Measurements from ENCODE around the gene PPM1B. TPM values are rescaled to one million over a fixed set of nuclear protein-coding genes. Genes with fewer than 3 reads are reported as not detected.
A peak's percentile ranks its signal among the peaks of the same experiment; 100 is the strongest.
"Not testable (repeated sequence)": the region's sequence is repeated elsewhere in the genome, so short reads cannot be mapped to it uniquely, and the experiment has no call there.

Gene PPM1B
- total RNA-seq (2014; rRNA removed; shearing (Covaris generic)): 20.7 and 23.0 TPM in 2 replicates

GRCh38 chr2:44168681-44169154, at the start of gene PPM1B:
Gene PPM1B, plus strand, starts transcription at chr2:44168875. Its CDS starts 32,325 bp downstream, at chr2:44201200.
- DNase-seq (ENCODE audit: low read depth): peak; percentile 99

- DNase-seq (ENCODE audit: low read depth): no peak
These were observed 48.8 kb upstream of the PPM1B start for GRCh38 chr2:44119878-44120277.

DNA sequence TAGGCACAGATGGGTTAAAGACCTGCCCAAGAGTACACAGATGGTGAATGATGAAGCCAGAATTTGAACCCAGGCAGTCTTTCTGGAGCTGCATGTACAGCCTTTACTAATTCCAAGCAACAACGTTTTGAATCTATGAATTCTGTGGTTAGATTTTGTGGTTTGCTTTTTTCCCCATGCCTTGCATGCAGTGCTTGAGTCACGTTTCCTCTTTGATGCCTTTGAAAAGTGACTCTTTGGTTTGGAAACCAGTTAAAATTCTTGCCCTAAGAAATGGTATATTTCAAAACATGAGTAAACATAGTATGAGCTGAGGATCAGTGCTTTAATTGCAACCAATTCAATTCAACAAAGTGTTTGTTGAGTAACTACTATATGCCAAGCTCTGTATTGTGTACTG, 48.2 kb upstream of the PPM1B start:
- DNase-seq (ENCODE audit: low read depth): peak; percentile 63

DNA sequence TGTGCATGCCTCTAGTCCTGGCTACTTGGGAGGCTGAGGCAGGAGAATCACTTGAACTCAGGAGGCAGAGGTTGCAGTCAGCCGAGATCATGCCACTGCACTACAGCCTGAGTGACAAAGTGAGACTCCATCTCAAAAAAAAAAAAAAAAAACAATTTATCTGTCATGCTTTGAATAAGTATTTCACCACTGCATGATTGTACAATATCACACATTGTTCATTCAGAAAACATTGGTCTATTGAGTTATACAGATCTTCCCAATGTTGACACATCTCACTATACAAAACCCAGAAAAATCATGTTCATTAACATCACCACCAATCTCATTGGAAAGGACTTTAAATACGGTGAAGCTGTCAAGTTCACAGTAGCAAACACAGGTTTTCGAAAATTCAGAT, 46.8 kb upstream of the PPM1B start:
- DNase-seq (ENCODE audit: low read depth): no peak

- no peak for DNase-seq (ENCODE audit: low read depth)
These were observed 44.2 kb upstream of the PPM1B start for GRCh38 chr2:44124500-44124899.

DNA sequence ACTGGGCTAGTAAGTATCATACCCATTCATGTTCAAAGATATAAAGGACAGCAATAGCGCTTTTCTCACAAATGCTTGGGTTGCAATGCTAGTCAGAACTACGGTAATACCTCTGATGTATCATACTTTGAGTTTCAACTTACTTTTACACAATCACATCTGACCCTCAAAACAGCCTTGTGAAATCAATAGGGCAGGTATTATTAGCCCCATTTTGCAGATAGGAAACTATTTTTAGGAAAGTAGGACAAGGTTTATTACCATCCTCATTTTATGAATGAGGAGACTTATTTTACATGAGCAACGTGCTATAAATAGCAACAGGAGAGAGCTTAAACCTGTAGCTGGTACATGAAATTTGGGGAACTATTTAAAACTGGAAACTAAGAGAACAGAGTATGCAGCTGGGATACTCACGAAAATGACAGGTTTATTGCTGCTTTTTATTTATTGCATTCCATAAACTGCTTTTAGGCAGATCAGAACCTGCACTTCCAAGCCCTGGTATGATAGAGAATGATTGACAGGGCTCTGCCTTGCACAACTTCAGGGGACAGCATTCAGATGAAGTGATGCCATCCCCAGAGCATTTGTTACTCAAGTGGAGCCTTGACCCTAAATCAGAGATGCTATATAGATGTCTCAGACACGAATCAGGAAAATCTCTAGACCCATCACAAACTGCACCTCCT, 42.4 kb upstream of the PPM1B start:
- DNase-seq (ENCODE audit: low read depth): no peak

GRCh38 chr2:44130441-44130840, 38.2 kb upstream of the PPM1B start:
- no peak for DNase-seq (ENCODE audit: low read depth)

DNA sequence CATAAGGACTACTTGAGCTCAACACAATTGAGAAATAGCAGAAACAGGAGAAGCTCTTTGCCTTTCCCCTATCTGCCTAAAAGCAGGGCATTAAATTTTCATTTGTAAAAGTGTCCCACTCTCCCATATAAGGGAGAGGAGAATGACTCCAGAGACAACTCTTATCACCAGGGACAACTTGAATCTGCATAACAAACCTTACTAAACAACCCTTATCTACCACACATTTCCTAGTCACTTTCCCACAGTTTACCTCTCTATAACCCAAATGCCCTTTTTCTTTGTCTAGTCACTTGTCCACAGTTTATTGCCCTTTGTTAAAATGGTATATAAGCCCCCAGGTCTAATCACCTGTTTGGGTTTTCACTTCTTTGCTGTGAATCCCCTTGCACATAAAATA, 37.5 kb upstream of the PPM1B start:
- no peak for DNase-seq (ENCODE audit: low read depth)

DNA sequence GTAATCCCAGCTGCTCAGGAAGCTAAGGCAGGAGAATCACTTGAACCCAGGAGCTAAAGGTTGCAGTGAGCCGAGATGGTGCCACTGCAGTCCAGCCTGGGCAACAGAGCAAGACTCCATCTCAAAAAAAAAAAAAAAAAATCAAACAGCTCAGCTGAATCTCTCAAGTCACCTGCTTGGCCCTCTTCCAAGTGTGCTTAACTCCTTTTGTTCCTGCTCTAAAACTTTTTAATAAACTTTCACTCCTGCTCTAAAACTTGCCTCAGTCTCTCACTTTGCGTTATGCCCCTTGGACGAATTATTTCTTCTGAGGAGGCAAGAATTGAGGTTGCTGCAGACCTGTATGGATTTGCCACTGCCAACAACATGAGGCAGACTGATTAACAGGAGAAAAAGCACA, 35.1 kb upstream of the PPM1B start:
- DNase-seq (ENCODE audit: low read depth): not testable (repeated sequence)

GRCh38 chr2:44134848-44135247, 33.8 kb upstream of the PPM1B start:
- no peak for DNase-seq (ENCODE audit: low read depth)

- no peak for DNase-seq (ENCODE audit: low read depth)
These were observed 33.4 kb upstream of the PPM1B start for GRCh38 chr2:44135296-44135695.

GRCh38 chr2:44135771-44136170, 32.9 kb upstream of the PPM1B start:
- no peak for DNase-seq (ENCODE audit: low read depth)

- peak; percentile 35 for DNase-seq (ENCODE audit: low read depth)
These were observed 32.4 kb upstream of the PPM1B start for GRCh38 chr2:44136252-44136651.

GRCh38 chr2:44137048-44137447, 31.6 kb upstream of the PPM1B start:
- DNase-seq (ENCODE audit: low read depth): no peak

DNA sequence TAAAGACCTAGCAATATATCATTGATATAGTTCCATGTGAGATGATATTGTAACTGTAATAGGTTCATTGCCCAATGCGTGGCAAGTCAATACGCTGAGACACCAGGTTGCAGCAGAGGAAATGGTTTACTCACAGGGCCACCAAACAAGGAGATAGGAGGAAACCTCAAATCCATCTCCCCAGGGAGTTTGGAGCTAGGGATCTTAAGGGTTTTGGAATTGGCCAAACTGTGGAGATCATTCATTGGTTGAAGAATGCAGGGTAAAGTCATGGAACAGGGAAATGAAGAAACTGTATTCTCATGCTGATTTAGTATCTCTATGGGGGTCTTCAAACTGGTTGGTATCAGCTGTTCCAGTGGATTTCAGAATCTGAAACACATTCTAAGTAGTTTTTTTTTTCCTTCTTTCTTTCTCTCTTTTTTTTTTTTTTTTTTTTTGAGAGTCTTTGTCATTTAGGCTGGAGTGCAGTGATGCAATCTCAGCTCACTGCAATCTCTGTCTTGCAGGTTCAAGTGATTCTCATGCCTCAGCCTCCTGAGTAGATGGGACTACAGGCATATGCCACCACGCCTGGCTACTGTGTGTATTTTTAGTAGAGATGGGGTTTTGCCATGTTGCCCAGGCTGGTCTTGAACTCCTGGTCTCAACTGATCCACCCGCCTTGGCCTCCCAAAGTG, 30.7 kb upstream of the PPM1B start:
- no peak for DNase-seq (ENCODE audit: low read depth)

DNA sequence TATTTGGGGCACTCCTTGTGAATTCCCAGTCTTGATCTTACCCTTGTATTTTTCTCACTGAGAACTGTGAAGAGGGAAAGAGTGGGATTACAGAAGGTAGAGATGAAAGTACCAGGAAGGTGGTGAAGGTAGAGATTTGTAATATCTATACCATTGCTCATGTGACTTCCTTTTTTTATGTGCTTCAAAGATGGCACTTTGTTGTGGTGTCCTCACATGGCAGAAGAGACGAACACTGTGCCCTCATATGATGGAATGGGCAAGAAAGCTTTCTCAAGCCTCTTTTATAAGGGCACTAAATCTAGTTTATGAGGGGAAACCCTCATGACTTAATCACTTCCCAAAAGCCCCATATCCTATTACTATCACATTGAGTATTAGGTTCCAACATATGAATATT, 28.9 kb upstream of the PPM1B start:
- DNase-seq (ENCODE audit: low read depth): no peak

DNA sequence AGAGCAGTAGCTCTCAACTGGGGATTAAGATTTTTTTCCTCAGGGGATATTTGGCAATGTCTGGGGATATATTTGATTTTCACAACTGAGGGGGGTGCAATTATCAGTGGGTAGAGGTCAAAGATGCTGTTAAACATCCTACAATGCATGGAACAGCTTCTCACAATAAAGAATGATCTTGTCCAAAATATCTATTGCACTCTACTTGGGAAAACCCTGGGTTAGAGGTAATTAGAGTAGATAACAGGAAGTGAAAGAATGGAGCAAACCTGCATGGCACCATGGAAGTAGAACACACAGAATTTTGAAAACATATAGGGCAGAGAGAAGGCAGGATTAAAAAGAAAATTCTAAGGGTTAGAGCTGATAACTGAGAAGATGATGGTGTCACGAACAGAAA, 26.4 kb upstream of the PPM1B start:
- DNase-seq (ENCODE audit: low read depth): no peak

DNA sequence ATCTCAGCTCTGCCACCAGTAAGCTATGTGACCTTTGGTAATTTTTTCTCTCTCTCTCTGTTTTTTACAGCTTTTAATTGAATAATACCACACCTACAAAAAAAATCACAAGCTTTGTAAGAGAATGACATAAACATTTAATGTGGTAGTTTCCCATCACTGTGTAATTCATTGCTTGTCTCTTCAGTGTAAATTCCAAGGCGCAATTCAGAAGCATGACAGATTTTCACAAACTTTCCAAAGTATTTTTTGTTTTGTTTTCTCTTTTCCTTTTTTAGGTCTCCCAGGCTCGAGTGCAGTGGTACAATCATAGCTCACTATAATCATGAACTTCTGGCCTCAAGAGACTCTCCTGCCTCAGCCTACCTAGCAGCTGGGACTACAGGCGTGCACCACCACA, 25.0 kb upstream of the PPM1B start:
- DNase-seq (ENCODE audit: low read depth): no peak

DNA sequence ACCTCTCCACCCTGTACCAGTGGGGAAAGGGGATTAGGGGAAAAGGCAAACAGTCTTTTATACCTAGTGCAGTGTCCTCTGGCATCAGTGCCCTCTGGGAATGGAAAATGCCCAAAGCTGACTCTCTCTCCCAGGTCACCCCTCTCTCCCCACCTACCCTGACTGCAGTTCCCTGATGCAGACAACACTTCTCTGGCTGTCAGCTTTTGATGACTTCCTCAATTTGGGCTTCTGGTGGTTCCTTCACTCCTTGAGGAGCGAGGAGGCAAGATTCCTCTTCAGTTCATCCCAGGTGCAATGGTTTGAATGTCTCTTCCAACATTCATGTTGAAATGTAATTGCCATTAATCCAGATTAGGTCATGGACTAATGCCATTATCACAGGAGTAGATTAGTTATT, 19.7 kb upstream of the PPM1B start:
- DNase-seq (ENCODE audit: low read depth): no peak

DNA sequence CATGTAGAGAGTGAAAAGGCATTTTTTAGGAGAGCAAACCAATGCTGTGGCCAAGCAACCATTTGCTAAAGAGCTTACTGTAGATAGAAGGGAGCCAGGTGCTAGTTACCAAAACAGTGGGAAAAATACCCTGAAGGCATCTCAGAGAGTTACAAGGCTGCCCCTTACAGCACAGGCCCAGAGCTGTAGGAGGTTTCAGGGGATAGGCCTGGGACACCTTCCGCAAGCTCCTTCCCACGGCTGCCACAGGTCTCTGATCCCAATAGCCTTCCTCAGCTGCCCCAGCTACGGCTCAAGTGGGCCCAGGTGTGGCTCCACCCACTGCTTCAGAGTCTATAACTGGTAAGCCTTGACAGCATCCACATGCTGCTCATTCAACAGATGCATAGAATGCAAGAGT, 18.2 kb upstream of the PPM1B start:
- DNase-seq (ENCODE audit: low read depth): no peak

DNA sequence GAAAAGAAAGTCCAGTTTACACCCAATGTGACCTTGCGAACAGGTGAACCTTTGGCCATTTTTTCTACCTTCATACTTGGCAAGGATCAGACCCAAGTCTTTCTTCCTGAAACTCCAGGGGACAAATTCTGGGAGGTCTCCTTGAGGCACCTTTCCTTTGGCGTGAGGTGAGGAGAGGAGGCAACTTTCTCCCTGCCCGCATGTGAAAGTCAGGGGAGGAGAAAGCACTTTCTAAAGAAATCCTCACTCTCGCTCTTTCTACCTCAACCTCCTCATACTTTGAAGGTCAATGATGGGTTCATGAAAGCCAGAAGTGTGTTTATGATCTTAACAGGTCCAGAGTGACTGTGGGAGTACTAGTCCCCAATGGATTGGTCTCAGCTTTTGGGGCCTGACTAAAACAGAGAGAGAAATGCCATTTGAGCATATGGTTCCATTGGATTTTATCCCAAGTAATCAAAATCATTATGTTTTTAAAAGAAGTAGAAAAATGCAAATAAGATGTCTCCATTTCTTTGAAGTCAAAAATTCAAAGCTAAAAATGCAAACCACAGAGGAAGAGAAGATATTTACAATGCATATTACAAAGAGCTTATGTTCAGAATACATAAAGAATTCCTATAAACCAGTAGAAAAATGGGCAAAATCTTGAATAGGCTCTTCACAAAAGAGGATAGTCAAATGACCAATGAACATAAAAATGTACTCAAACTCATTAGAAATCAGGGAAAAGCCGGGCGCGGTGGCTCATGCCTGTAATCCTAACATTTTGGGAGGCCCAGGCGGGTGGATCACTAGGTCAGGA, 15.6 kb upstream of the PPM1B start:
- no peak for DNase-seq (ENCODE audit: low read depth)

DNA sequence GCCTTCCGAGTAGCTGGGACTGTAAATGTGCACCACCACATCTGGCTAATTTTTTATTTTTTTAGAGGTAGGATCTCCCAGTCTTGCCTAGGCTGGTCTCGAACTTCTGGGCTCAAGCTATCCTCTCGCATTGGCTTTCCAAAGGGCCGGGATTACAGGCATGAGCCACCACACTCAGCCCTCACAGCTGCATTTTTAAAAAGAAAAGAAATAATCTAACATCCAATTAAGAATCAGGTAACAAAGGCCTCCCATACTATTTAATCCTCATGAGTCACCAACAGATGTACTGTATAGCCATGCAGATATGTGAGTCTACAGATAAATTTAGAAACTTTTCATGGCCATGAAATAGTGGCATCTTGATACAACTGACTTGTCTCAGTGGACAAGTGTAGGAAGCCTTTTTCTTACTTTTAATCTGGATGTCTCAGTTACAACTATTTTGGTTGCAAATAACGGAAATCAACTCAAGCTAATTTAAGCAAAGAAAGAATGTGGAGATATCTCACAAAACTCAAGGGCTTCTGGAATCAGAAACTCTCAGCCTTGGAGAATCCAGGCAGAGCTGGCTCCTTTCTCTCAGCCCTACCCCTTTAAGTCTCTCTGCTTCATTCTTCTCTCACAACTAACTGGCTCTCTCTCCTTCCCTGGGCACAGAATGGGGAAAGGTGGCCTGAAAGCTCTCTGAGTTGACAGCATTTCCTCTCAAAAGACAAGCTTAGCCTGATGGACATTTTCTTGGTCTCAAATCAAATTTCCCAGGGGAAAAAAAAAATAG, 12.8 kb upstream of the PPM1B start:
- no peak for DNase-seq (ENCODE audit: low read depth)
